Right hindlimb (tissue), 1 donor: Measurements from ENCODE around the gene PAX1.

ENCODE experiments used
- DNase-seq: peaks from one replicate; pipeline ENCODE4 v3.0.0-alpha.2; 2018

PAX1 gene

GRCh38 chr20:21705575-21706260 lies at the start of gene PAX1:
Gene PAX1, plus strand, starts transcription at chr20:21705664. Its CDS starts 49 bp downstream, at chr20:21705713.
- DNase-seq: no peak

GRCh38 chr20:21656308-21657067 lies 49.0 kb upstream of the PAX1 start:
- no peak for DNase-seq

GRCh38 chr20:21661488-21662055 lies 43.9 kb upstream of the PAX1 start:
- no peak for DNase-seq

- DNase-seq: no peak
Observed at GRCh38 chr20:21663465-21663864, 42.0 kb upstream of the PAX1 start.

- no peak for DNase-seq
Observed at GRCh38 chr20:21665687-21666446, 39.6 kb upstream of the PAX1 start.

- DNase-seq: no peak
Observed at GRCh38 chr20:21670126-21670525, 35.3 kb upstream of the PAX1 start.

- DNase-seq: no peak
Observed at GRCh38 chr20:21670981-21671380, 34.5 kb upstream of the PAX1 start.

GRCh38 chr20:21677261-21677660 lies 28.2 kb upstream of the PAX1 start:
- no peak for DNase-seq

GRCh38 chr20:21677781-21678180 lies 27.7 kb upstream of the PAX1 start:
- no peak for DNase-seq

GRCh38 chr20:21681234-21681921 lies 24.1 kb upstream of the PAX1 start:
- peak; percentile 67 for DNase-seq

GRCh38 chr20:21681922-21682318 lies 23.5 kb upstream of the PAX1 start:
- DNase-seq: no peak

- peak; percentile 57 for DNase-seq
Observed at GRCh38 chr20:21682521-21682954, 22.9 kb upstream of the PAX1 start.

- DNase-seq: no peak
Observed at GRCh38 chr20:21684671-21685070, 20.8 kb upstream of the PAX1 start.

- DNase-seq: no peak
Observed at GRCh38 chr20:21685981-21686380, 19.5 kb upstream of the PAX1 start.

GRCh38 chr20:21693322-21693721 lies 12.1 kb upstream of the PAX1 start:
- no peak for DNase-seq

GRCh38 chr20:21698494-21699215 lies 6.8 kb upstream of the PAX1 start:
- DNase-seq: no peak

GRCh38 chr20:21699216-21699508 lies 6.3 kb upstream of the PAX1 start:
- no peak for DNase-seq

- no peak for DNase-seq
Observed at GRCh38 chr20:21701171-21701876, 4.1 kb upstream of the PAX1 start.

GRCh38 chr20:21702016-21702415 lies 3.4 kb upstream of the PAX1 start:
- DNase-seq: no peak

GRCh38 chr20:21702553-21703470 lies 2.7 kb upstream of the PAX1 start:
- peak; percentile 92 for DNase-seq
